Nephron (organoid): ENCODE results near the gene GPM6B.

Experiments
- H3K27ac Mint-ChIP-seq, 3 experiments: 2 replicates each; pipeline ENCODE4 v1.8.0; 2020; ENCODE audit warnings: mixed read lengths in 3 of 3, mild to moderate bottlenecking in 2 of 3, moderate library complexity in 1 of 3
- H3K27me3 Mint-ChIP-seq: 2 replicates; pipeline ENCODE4 v1.8.0; 2021; ENCODE audit warnings: low read depth, mild to moderate bottlenecking, moderate library complexity, mixed read lengths
- H3K36me3 Mint-ChIP-seq: 2 replicates; pipeline ENCODE4 v1.8.0; 2020; ENCODE audit warnings: low read depth, mixed read lengths
- H3K4me1 Mint-ChIP-seq: 2 replicates; pipeline ENCODE4 v1.8.0; 2020; ENCODE audit warnings: mixed read lengths
- H3K4me3 Mint-ChIP-seq, 3 experiments: 2 replicates each; pipeline ENCODE4 v1.8.0; 2020; ENCODE audit warnings: mild to moderate bottlenecking in 3 of 3, mixed read lengths in 3 of 3, moderate library complexity in 2 of 3
- H3K9me3 Mint-ChIP-seq: 2 replicates; pipeline ENCODE4 v1.8.0; 2020; ENCODE audit warnings: mixed read lengths
- TF ChIP-seq, protein P1 (sequence below), 3 experiments: fragments of 200-600 bp; sonication (generic); IDR thresholded peaks; one replicate each; pipeline ENCODE4 v1.5.0; 2021; ENCODE audit warnings: antibody characterized with exemption in 3 of 3; ENCODE audit not compliant: unreplicated experiment in 3 of 3

GPM6B gene, protein sequence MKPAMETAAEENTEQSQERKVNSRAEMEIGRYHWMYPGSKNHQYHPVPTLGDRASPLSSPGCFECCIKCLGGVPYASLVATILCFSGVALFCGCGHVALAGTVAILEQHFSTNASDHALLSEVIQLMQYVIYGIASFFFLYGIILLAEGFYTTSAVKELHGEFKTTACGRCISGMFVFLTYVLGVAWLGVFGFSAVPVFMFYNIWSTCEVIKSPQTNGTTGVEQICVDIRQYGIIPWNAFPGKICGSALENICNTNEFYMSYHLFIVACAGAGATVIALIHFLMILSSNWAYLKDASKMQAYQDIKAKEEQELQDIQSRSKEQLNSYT

DNA sequence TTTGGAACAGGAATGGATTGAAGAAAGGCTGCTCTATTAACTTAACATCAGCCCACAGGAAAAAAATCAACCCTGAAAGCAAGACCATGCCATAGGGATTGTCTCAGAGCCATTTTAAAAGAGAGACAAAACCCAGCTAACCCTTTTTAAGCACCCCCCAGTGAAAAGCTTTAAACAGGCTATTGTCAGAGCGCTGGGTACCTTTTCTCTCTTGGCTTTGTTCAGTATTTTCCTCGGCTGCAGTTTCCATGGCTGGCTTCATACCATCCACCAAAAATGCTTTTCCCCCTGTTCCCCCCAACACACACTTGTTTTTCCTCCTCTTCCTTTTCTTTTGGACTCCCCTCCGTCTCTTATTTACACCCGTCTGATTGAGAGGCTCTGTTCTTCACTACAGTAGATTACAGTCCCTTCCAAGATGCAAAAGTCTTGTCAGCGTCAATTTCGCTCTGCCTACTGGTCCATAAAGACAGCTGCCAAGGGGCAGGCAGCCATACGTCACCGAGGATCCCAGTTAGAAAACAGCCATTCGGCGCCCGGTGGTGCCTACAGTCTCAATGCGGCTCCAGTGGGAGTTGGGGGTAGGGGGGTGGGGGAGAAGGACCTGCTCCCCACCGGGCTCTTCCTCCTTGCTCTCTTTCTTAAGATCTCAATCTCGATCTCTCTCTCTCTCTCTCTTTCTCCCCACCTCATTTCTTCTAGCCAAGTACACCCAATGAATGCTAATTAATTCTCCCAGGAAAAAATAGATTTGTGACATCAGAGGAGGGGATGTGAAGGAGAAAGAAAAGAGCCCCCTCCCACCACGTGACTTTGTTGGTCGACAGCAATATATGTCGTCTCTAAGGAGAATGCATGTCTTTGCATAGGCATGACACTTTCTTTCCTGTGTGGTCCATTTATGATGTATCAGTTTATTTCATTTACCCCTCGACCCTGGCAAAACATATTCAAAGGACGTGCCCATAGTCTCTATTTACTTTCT lies at the start of gene GPM6B:
Gene GPM6B, minus strand, starts transcription at position 451 of the 985 bp plus-strand sequence. Its CDS starts 189 bp downstream, at position 262.
- H3K4me3 Mint-ChIP-seq: peak within 1 kb of the TSS; percentile 31 to 72 (median 66)
- H3K4me1 Mint-ChIP-seq: no peaks in the 10 kb centered on the region
- TF ChIP-seq, protein P1, sequence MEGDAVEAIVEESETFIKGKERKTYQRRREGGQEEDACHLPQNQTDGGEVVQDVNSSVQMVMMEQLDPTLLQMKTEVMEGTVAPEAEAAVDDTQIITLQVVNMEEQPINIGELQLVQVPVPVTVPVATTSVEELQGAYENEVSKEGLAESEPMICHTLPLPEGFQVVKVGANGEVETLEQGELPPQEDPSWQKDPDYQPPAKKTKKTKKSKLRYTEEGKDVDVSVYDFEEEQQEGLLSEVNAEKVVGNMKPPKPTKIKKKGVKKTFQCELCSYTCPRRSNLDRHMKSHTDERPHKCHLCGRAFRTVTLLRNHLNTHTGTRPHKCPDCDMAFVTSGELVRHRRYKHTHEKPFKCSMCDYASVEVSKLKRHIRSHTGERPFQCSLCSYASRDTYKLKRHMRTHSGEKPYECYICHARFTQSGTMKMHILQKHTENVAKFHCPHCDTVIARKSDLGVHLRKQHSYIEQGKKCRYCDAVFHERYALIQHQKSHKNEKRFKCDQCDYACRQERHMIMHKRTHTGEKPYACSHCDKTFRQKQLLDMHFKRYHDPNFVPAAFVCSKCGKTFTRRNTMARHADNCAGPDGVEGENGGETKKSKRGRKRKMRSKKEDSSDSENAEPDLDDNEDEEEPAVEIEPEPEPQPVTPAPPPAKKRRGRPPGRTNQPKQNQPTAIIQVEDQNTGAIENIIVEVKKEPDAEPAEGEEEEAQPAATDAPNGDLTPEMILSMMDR (IDR thresholded peaks at IDR 0.05; ENCODE audit: unreplicated experiment in 3 of 3): no peak
- no peaks in the 10 kb centered on the region for H3K36me3 Mint-ChIP-seq
- H3K27ac Mint-ChIP-seq: no peak within 1 kb of the TSS
- H3K9me3 Mint-ChIP-seq: peaks cover 9% of the 10 kb centered on the region
- peaks cover 4% of the 10 kb centered on the region for H3K27me3 Mint-ChIP-seq

DNA sequence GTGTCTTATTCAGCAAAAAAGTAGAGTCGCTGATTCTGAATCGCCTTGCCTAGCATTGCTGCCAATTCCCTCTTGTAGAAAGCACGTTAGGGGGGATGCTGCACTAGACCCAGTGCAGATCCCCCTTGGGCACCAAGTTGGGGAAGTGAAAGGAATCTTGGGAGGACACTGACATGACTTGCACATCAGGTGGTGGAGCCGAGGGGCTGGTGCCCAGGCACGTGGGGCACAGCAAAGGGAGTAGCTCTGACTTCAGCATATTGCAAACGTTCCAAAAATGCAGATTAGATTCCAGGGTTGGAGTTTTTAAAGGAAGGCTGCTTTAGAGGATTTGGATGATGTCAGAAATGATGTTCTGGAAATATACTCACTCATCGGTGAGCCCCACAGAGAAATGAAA lies 47.4 kb upstream of the GPM6B start:
- Mint-ChIP-seq H3K27me3 (no peaks in the 10 kb centered on the region), H3K4me1 (no peaks in the 10 kb centered on the region), H3K36me3 (no peaks in the 10 kb centered on the region), H3K9me3 (peaks cover 2% of the 10 kb centered on the region), H3K27ac (peak overlapping the region in 1 of 3 experiments; percentile 12), H3K4me3 (no peak overlapping the region)
- TF ChIP-seq, protein P1 (IDR thresholded peaks at IDR 0.05; ENCODE audit: unreplicated experiment in 3 of 3): no peak

DNA sequence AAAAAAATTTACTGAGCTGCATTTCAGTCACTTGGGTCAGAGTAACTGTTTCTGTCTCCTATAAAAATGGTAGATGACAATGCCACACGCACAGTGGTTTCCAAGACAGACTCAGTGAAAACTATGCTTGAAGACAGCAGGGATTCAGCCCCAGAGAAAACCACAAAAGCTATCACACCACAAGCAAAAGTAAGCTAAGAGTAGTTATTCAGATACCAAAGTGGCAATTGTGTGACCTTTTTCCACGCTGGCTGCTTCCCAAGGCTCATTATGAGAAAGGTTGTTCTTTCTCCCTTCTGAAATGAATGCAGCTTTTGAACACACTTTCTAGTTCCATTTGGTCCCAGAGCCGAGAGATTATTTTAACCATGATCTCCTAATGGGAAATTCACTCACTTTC lies 46.4 kb upstream of the GPM6B start:
- Mint-ChIP-seq H3K36me3 (no peaks in the 10 kb centered on the region), H3K4me1 (no peaks in the 10 kb centered on the region), H3K4me3 (no peak overlapping the region), H3K27me3 (no peaks in the 10 kb centered on the region), H3K9me3 (peaks cover 2% of the 10 kb centered on the region), H3K27ac (no peak overlapping the region)
- TF ChIP-seq, protein P1 (IDR thresholded peaks at IDR 0.05; ENCODE audit: unreplicated experiment in 3 of 3): no peak

DNA sequence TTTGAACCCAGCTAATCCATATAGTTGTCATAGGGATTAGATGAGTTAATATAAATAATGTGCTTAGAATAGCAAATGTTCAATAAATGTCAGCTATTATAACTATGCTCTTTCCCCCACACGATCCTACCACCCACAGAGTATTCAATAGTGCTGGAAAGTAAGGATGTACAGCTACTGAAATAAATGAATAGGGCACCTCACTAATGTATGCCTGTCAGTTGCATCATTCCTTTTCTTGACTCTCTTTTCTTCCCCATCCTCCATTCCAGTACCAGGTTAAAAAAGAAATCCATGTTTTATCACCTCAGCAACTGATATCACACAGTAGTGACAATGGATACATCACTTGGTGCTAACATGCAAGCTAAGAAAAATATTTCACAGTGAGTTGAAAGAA lies 42.8 kb upstream of the GPM6B start:
- Mint-ChIP-seq H3K27ac (no peak overlapping the region), H3K27me3 (no peaks in the 10 kb centered on the region), H3K4me3 (no peak overlapping the region), H3K36me3 (no peaks in the 10 kb centered on the region), H3K4me1 (peaks cover 5% of the 10 kb centered on the region), H3K9me3 (no peaks in the 10 kb centered on the region)
- TF ChIP-seq, protein P1 (IDR thresholded peaks at IDR 0.05; ENCODE audit: unreplicated experiment in 3 of 3): no peak

DNA sequence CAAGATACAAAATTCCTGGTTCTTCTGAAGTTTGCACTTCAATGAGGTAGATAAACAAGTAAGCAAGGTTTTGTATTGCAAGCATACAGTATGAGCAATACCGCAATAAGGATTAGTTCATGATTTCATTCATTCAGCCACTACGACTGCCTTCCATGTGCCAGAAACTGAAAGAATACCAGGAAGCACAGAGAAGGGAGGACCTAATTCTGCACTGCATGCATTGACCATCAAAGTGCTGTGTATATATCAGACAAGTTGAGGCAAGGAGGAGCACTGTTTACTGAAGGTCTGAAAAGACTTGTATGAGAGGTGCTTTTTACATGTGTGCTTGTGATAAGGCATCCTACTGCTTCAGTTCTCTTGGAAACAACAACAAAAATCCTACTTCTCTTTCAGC lies 40.9 kb upstream of the GPM6B start:
- no peak overlapping the region for H3K27ac Mint-ChIP-seq
- H3K27me3 Mint-ChIP-seq: no peaks in the 10 kb centered on the region
- peaks cover 5% of the 10 kb centered on the region for H3K4me1 Mint-ChIP-seq
- H3K4me3 Mint-ChIP-seq: no peak overlapping the region
- no peaks in the 10 kb centered on the region for H3K9me3 Mint-ChIP-seq
- TF ChIP-seq, protein P1 (IDR thresholded peaks at IDR 0.05; ENCODE audit: unreplicated experiment in 3 of 3): no peak
- H3K36me3 Mint-ChIP-seq: no peaks in the 10 kb centered on the region
